Gastrocnemius medialis (tissue), 4 donors: ENCODE data around the gene PGAM2. TPM values are rescaled to one million over a fixed set of nuclear protein-coding genes. Genes with fewer than 3 reads are reported as not detected.

ENCODE experiments used
- ATAC-seq, 2 donors: fragments of 150-250 bp; one replicate each; pipeline ENCODE4 v1.9.1; 2016
- DNase-seq, 2 donors: peaks; one replicate each; pipeline ENCODE4 v3.0.0-alpha.2; 2019
- H3K27ac ChIP-seq, 4 donors: fragments of 200-600 bp; sonication (generic); 1 replicate in 1 of 4; 2 replicates in 3 of 4; pipeline ENCODE4 v1.5.1; 2016 to 2018; ENCODE audit warnings: mild to moderate bottlenecking in 2 of 4, moderate library complexity in 1 of 4
- H3K27me3 ChIP-seq, 3 donors: fragments of 200-600 bp; sonication (generic) in 2 of 3; 1 replicate in 1 of 3; 2 replicates in 2 of 3; pipeline versions ENCODE4 v1.5.1 to v1.6.0; 2016 to 2019; ENCODE audit warnings: mild to moderate bottlenecking in 1 of 3, moderate library complexity in 1 of 3
- H3K36me3 ChIP-seq, 2 donors: fragments of 200-600 bp; sonication (generic) in 1 of 2; one replicate each; pipeline ENCODE4 v1.5.1; 2017 to 2018
- H3K4me1 ChIP-seq, 2 donors: fragments of 200-600 bp; sonication (generic) in 1 of 2; one replicate each; pipeline ENCODE4 v1.5.1; 2016 to 2017; ENCODE audit warnings: mild to moderate bottlenecking in 2 of 2
- H3K4me3 ChIP-seq, 4 donors: fragments of 200-600 bp; sonication (generic) in 3 of 4; 1 replicate in 1 of 4; 2 replicates in 3 of 4; pipeline ENCODE4 v1.5.1; 2016 to 2019; ENCODE audit warnings: mild to moderate bottlenecking in 2 of 4
- H3K9me3 ChIP-seq, 3 donors: fragments of 200-600 bp; sonication (generic) in 2 of 3; 1 replicate in 1 of 3; 2 replicates in 2 of 3; pipeline ENCODE4 v1.5.1; 2016 to 2019
- CTCF ChIP-seq, 5 experiments: fragments of 450-650 bp in 3 of 5; fragments of 200-600 bp in 2 of 5; sonication (generic) in 2 of 5; IDR thresholded peaks in 4 of 5; conservative IDR thresholded peaks in 1 of 5; 1 replicate in 4 of 5; 2 replicates in 1 of 5; pipeline ENCODE4 v1.5.1; 2016 to 2019; ENCODE audit warnings: antibody characterized with exemption in 5 of 5, mild to moderate bottlenecking in 3 of 5, moderate library complexity in 3 of 5
- POLR2A ChIP-seq, 2 donors: fragments of 450-650 bp; IDR thresholded peaks; one replicate each; pipeline ENCODE4 v1.6.1; 2017; ENCODE audit warnings: antibody characterized with exemption in 2 of 2, mild to moderate bottlenecking in 2 of 2, moderate library complexity in 2 of 2
- in situ Hi-C, 4 donors: fragments of 200-750 bp; cut with MboI; loops; one replicate each; pipeline versions ENCODE4 v1.15.0 to v1.8.0; 2017; ENCODE audit warnings: low sequenced_read_pairs in 4 of 4
- intact Hi-C: fragments of 100-400 bp; cut with DNase I; formaldehyde crosslinking; loops from one replicate; pipeline ENCODE4 v1.15.1; 2023; ENCODE audit warnings: low total_unique reads
- total RNA-seq, 4 donors: library from RNA; depleted of rRNA; stranded (reverse); fragments of >200 nt; gene quantifications; one replicate each; pipeline versions ENCODE4 v1.1.0 to v1.2.3, GENCODE V29; 2016

Gene PGAM2
- total RNA-seq, 4 donors from 2014 or later = 129 to 355 (median 306) TPM

GRCh38 chr7:44080118-44080517 lies 14.8 kb upstream of the PGAM2 start:
- peak overlapping the region; percentile 90 to 96 (median 94) for H3K27ac ChIP-seq
- intact Hi-C loops = loop anchor here (5.0 kb wide), 1 partner anchor 242 kb away; no protein-coding TSS in a partner anchor

GRCh38 chr7:44079331-44080021 lies 14.1 kb upstream of the PGAM2 start:
- peak overlapping the region; percentile 90 to 96 (median 94) for H3K27ac ChIP-seq
- ATAC-seq (no peak), DNase-seq (no peak)
- H3K27me3 ChIP-seq = no peaks in the 10 kb centered on the region
- H3K4me3 ChIP-seq = no peak overlapping the region
- H3K4me1 ChIP-seq = peaks cover 37 to 44% of the 10 kb centered on the region in 2 donors
- no peak for TF ChIP-seq CTCF (IDR thresholded peaks at IDR 0.05 in 4 of 5, conservative IDR thresholded peaks at IDR 0.05 in 1 of 5)
- TF ChIP-seq POLR2A (IDR thresholded peaks at IDR 0.05) = no peak
- in situ Hi-C loops = loop anchor here in 1 of 4 donors (5.0 kb wide), 1 partner anchor 43 kb away; the partner anchor contains the start of gene POLD2
- intact Hi-C loops = loop anchor here (5.0 kb wide), 1 partner anchor 243 kb away; no protein-coding TSS in a partner anchor
- H3K9me3 ChIP-seq = no peaks in the 10 kb centered on the region
- peaks cover 0 to 44% of the 10 kb centered on the region in 2 donors for H3K36me3 ChIP-seq

More at GRCh38 chr7:44080118-44080517, 14.8 kb upstream of the PGAM2 start:
- ATAC-seq (no peak), DNase-seq (peak in 1 of 2 donors; percentile 33)
- H3K4me3 ChIP-seq = no peak overlapping the region
- H3K27me3 ChIP-seq = no peaks in the 10 kb centered on the region
- peaks cover 37 to 44% of the 10 kb centered on the region in 2 donors for H3K4me1 ChIP-seq
- peaks cover 0 to 44% of the 10 kb centered on the region in 2 donors for H3K36me3 ChIP-seq
- H3K9me3 ChIP-seq = no peaks in the 10 kb centered on the region
- in situ Hi-C loops = no loop called here
- TF ChIP-seq POLR2A (IDR thresholded peaks at IDR 0.05) (no peak), CTCF (IDR thresholded peaks at IDR 0.05 in 4 of 5, conservative IDR thresholded peaks at IDR 0.05 in 1 of 5) (no peak)

DNA sequence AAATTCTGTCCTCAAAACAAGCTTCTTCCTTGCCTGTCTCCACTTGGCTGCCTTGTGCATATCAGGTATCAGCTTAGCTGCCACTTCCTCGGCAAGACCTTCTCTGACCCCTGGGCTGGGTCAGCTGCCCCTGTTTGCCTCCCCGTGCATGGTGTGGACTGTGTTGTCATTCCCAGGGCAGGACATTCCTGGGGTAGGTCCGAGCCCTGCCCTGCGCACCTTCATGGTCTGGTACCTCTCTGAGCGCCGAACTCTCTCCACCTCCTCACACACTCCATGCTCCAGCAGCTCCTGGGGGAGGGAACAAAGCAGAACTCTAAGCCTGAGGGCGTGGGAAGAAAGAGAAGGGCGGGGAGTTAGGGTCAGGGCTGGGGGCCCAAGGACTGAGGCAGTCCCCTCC lies 13.2 kb upstream of the PGAM2 start:
- no peak for TF ChIP-seq CTCF (IDR thresholded peaks at IDR 0.05 in 4 of 5, conservative IDR thresholded peaks at IDR 0.05 in 1 of 5)
- TF ChIP-seq POLR2A (IDR thresholded peaks at IDR 0.05) = no peak
- in situ Hi-C loops (loop anchor here in 1 of 4 donors (5.0 kb wide), 1 partner anchor 44 kb away; the partner anchor contains the start of gene POLD2), intact Hi-C loops (no loop called here)
- Histone ChIP-seq H3K4me3 (no peak overlapping the region), H3K9me3 (no peaks in the 10 kb centered on the region), H3K27me3 (no peaks in the 10 kb centered on the region), H3K4me1 (peaks cover 44 to 49% of the 10 kb centered on the region in 2 donors), H3K36me3 (peaks cover 0 to 44% of the 10 kb centered on the region in 2 donors), H3K27ac (peak overlapping the region; percentile 35 to 96 (median 94))
- DNase-seq = peak; percentile 56 to 79
- ATAC-seq = peak; percentile 8 to 20

GRCh38 chr7:44077681-44078091 lies 12.3 kb upstream of the PGAM2 start:
- intact Hi-C loops = no loop called here
- Histone ChIP-seq H3K27ac (peak overlapping the region; percentile 35 to 96 (median 94)), H3K4me3 (no peak overlapping the region), H3K9me3 (no peaks in the 10 kb centered on the region), H3K4me1 (peaks cover 49 to 57% of the 10 kb centered on the region in 2 donors), H3K36me3 (peaks cover 0 to 44% of the 10 kb centered on the region in 2 donors), H3K27me3 (no peaks in the 10 kb centered on the region)
- in situ Hi-C loops = loop anchor here in 1 of 4 donors (5.0 kb wide), 1 partner anchor 45 kb away; the partner anchor contains the start of gene POLD2
- DNase-seq (no peak), ATAC-seq (no peak)
- TF ChIP-seq CTCF (IDR thresholded peaks at IDR 0.05 in 4 of 5, conservative IDR thresholded peaks at IDR 0.05 in 1 of 5) (no peak), POLR2A (IDR thresholded peaks at IDR 0.05) (no peak)
